ENCODE measurements around the gene RPLP2. TPM values are rescaled to one million over a fixed set of nuclear protein-coding genes. Genes with fewer than 3 reads are reported as not detected.

The RPLP2 gene
- total and polyA plus RNA-seq, 2 of the 4 experiments (the other 2 are of a cell fraction): 59.9 to 1,897 TPM

DNA sequence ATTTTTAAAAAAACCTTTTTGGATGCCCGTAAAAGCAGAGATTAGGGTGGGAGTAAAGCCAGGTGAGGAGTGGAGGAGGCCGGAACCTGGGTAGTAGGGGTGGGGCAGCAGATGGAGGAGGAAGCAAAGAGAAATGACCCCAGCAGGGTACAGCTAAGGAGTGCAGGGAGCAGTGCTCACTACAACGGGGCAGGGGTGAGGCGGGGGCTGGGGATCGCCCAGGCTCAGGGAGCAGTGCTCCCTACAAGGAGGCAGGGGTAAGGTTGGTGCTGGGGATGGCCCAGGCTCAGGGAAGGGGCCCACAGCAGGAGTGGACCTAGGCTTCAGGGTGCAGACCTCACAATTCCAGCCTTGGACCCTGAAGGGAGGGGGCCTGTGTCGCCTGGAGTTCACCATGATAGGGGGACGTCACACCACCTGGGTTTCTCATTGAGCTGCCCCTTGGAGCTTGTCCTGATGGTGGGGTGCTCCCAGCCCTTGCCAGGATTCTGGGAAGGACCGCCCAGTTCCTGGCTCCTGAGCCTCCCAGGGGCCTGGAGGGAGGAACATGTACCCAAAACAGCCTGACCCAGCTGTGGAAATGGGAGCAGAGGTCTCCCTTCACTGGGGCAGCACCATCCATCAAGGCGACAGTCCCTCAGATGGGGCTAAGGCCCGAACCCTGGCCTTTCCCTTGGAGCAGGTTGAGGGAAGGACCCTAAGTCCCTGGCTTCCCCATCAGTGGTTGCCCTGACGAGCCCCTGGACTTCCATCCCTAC lies 6.1 kb downstream of the RPLP2 start:
- no peak overlapping the region for H3K4me2 ChIP-seq (ENCODE audit: low read depth, low read length)
- in situ Hi-C loops (cut with MboI; ENCODE audit: low sequenced_read_pairs) (no loop called here), intact Hi-C loops (cut with micrococcal nuclease) (no loop called here), dilution Hi-C loops (cut with HindIII; ENCODE audit: low sequenced_read_pairs, unreplicated experiment) (no loop called here)
- peaks cover 40% of the 10 kb centered on the region for H4K20me1 ChIP-seq (ENCODE audit: insufficient read depth, low read length)
- no peak overlapping the region for H2BK120ac ChIP-seq (ENCODE audit: low read depth, low read length)
- H3K4ac ChIP-seq (ENCODE audit: low read depth, low read length): no peak overlapping the region; the same call in 1 of the 2 replicates
- H3K79me1 ChIP-seq (ENCODE audit: low read depth in 1 of 2, low read length in 2 of 2): peaks cover 26 to 41% of the 10 kb centered on the region in 2 experiments
- H3K4me3 ChIP-seq (ENCODE audit: insufficient read depth, low read depth, low read length): no peak overlapping the region
- peaks cover 3% of the 10 kb centered on the region; the same call in 1 of the 2 replicates for H3K9me1 ChIP-seq (ENCODE audit: insufficient read depth, low read length)
- no TSS peak for BruUV-seq (replicated peaks)
- peaks cover 13% of the 10 kb centered on the region for H3K4me1 ChIP-seq (ENCODE audit: control insufficient read depth, insufficient read depth, low read length)
- no peak overlapping the region for H2BK5ac ChIP-seq (ENCODE audit: low read depth, low read length, poor library complexity, severe bottlenecking)
- H3K18ac ChIP-seq (ENCODE audit: low read depth, low read length): no peak overlapping the region
- H3K27me3 ChIP-seq (ENCODE audit: control insufficient read depth, insufficient read depth, low read length): no peaks in the 10 kb centered on the region
- no peak overlapping the region for H2BK20ac ChIP-seq (ENCODE audit: low read depth, low read length)
- ATAC-seq (ENCODE audit: low read depth): no peak
- no peak for DNase-seq
- 83% methylated on average over 2 of the region's 11 CpGs; no CpG with 5 or more reads in 1 of the 2 experiments for WGBS, 2 experiments (ENCODE audit: extremely low coverage in 2 of 2, insufficient read length in 1 of 2)
- POLR2A ChIA-PET (ENCODE audit: unreplicated experiment): no interaction called here
- H3K36me3 ChIP-seq (ENCODE audit: control insufficient read depth, insufficient read depth, low read length): peaks cover 30% of the 10 kb centered on the region
- no peak overlapping the region for H4K5ac ChIP-seq (ENCODE audit: low read depth, low read length)
- H3K23ac ChIP-seq (ENCODE audit: low read depth, low read length): no peak overlapping the region
- TF ChIP-seq NFE2L2 (IDR thresholded peaks at IDR 0.05; ENCODE audit: low read depth, low read length): no peak
- no peak for TF ChIP-seq MAFK (IDR thresholded peaks at IDR 0.05; ENCODE audit: low read depth, low read length)
- TF ChIP-seq, protein P1, sequence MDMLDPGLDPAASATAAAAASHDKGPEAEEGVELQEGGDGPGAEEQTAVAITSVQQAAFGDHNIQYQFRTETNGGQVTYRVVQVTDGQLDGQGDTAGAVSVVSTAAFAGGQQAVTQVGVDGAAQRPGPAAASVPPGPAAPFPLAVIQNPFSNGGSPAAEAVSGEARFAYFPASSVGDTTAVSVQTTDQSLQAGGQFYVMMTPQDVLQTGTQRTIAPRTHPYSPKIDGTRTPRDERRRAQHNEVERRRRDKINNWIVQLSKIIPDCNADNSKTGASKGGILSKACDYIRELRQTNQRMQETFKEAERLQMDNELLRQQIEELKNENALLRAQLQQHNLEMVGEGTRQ (IDR thresholded peaks at IDR 0.05; ENCODE audit: low read depth, low read length): no peak
- TF ChIP-seq RAD21 (IDR thresholded peaks at IDR 0.05; ENCODE audit: low read length): no peak
- TF ChIP-seq CTCF (conservative IDR thresholded peaks at IDR 0.05; ENCODE audit: low read depth, low read length): no peak
- no peak for TF ChIP-seq CHD1 (IDR thresholded peaks at IDR 0.05; ENCODE audit: low read depth, low read length)
- no peak for TF ChIP-seq RFX5 (IDR thresholded peaks at IDR 0.05; ENCODE audit: low read depth, low read length)
- no peak for TF ChIP-seq CEBPB (IDR thresholded peaks at IDR 0.05; ENCODE audit: low read depth, low read length)
- no peak for TF ChIP-seq MXI1 (IDR thresholded peaks at IDR 0.05; ENCODE audit: borderline replicate concordance, low read depth, low read length)
- TF ChIP-seq POLR2A (IDR thresholded peaks at IDR 0.05; ENCODE audit: low read depth, low read length): no peak; the same call in 1 of the 2 replicates
- TF ChIP-seq SMC3 (IDR thresholded peaks at IDR 0.05; ENCODE audit: low read depth, low read length): no peak
- no peak for TF ChIP-seq MAZ (IDR thresholded peaks at IDR 0.05; ENCODE audit: borderline replicate concordance, low read depth, low read length)
- TF ChIP-seq ELK1 (IDR thresholded peaks at IDR 0.05; ENCODE audit: borderline replicate concordance, low read depth, low read length): no peak
- TF ChIP-seq RCOR1 (IDR thresholded peaks at IDR 0.05; ENCODE audit: insufficient replicate concordance, low read length): no peak
- no peak for TF ChIP-seq FOS (IDR thresholded peaks at IDR 0.05; ENCODE audit: low read depth, low read length)
- no peak for TF ChIP-seq BHLHE40 (IDR thresholded peaks at IDR 0.05; ENCODE audit: low read depth, low read length)
- no peak overlapping the region for H3K27ac ChIP-seq (ENCODE audit: insufficient read depth, low read length)
- H3K14ac ChIP-seq (replicated peaks; ENCODE audit: low read depth, low read length): no peak overlapping the region
- no peak overlapping the region for H2AK5ac ChIP-seq (ENCODE audit: low read depth, low read length)
- no peak overlapping the region for H2AK9ac ChIP-seq (replicated peaks; ENCODE audit: low read depth, low read length, poor library complexity)
- no peaks in the 10 kb centered on the region for H3K9me3 ChIP-seq (ENCODE audit: control insufficient read depth, insufficient read depth, low read length)
- H4K8ac ChIP-seq (ENCODE audit: low read depth in 2 of 2, low read length in 2 of 2): no peak overlapping the region
- H4K91ac ChIP-seq (ENCODE audit: insufficient read depth, low read depth, low read length): no peak overlapping the region
- CTCF ChIA-PET: no interaction called here
- no peak overlapping the region for H3K56ac ChIP-seq (ENCODE audit: extremely low read depth, insufficient read depth, low read length)
- H2BK15ac ChIP-seq (ENCODE audit: low read depth, low read length): no peak overlapping the region
- H3K9ac ChIP-seq (ENCODE audit: low read depth, low read length): no peak overlapping the region
- H2AFZ ChIP-seq (replicated peaks; ENCODE audit: low read length, poor library complexity): no peak overlapping the region
